ENCODE data around the gene ZNF473. TPM values are rescaled to one million over a fixed set of nuclear protein-coding genes. Genes with fewer than 3 reads are reported as not detected.

The ZNF473 gene
- polyA plus RNA-seq, 1 donor, result 6.7 TPM

DNA sequence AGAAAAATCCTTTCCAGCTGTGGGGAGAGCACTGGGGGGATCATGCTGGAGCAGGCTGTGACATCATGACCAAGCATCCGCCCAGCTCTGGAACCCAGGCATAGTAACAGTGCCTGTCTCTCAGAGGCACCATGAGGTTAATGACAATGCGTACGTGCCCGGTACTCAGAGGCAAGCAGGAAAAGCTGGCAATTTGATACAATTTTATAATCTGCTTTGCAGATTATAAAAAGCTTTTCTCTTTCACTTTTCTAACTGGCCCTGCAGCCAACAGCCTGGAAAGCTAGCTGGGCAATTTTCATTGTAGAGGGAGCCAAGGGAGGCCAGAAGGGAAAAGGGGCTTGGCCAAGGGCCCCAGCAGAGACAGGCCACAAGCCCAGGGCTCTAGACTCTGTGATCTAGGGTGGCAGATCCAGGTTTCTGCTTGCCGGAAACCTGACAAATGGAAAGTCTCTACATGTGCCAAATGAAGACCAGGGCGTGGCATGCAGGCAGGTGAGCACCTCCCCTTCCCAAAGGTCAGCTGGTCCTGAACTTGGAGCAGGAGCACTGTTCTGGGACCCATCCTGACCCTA is 23.3 kb upstream of the ZNF473 start:
- H3K27me3 ChIP-seq (ENCODE audit: control insufficient read depth, insufficient read depth, low read length), result no peaks in the 10 kb centered on the region
- DNase-seq, result no peak
- no peak overlapping the region for H3K27ac ChIP-seq (ENCODE audit: low read length)
- no peaks in the 10 kb centered on the region for H3K9me3 ChIP-seq (ENCODE audit: control insufficient read depth, low read depth, low read length)
- peaks cover 91% of the 10 kb centered on the region for H3K36me3 ChIP-seq (ENCODE audit: control insufficient read depth, insufficient read depth, low read length)
- H3K4me3 ChIP-seq (ENCODE audit: low read length), result no peak overlapping the region
- WGBS (ENCODE audit: insufficient coverage, low lambda C conversion rate), result no CpG with 5 or more reads among the region's 6 CpGs
- H3K4me1 ChIP-seq (ENCODE audit: control insufficient read depth, insufficient read depth, low read length), result no peaks in the 10 kb centered on the region

- peaks cover 96% of the 10 kb centered on the region for H3K36me3 ChIP-seq (ENCODE audit: control insufficient read depth, insufficient read depth, low read length)
- no CpG with 5 or more reads among the region's 17 CpGs for WGBS (ENCODE audit: insufficient coverage, low lambda C conversion rate)
- no peak overlapping the region for H3K27ac ChIP-seq (ENCODE audit: low read length)
Measured at GRCh38 chr19:50003254-50003788, 22.5 kb upstream of the ZNF473 start.

DNA sequence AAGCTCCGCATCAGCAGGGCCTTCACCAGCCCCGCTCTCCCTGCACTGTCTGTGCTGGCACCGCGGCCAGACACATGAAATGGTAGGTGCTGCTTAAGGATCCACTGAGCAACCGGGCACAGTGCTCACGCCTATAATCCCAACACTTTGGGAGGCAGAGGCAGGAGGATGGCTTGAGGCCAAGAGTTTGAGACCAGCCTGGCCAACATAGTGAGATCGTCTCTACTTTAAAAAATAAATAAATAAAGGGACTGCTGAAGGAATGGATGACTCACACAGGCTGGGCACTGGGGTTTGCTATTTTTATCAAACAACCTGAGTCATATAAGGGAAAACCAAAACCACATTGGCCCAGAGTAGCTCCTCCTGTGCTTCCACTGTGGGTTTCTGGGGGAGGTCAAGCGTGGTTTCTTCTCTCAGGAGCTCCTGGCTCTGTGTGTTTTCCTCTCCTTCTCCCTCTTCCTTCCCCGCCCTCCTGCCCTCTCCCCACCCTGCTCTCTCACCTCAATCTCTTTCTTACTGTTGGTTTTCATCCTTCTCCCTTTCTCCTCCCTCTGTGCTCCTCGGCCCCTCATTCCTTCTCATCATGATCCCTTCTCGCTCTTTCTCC is 21.9 kb upstream of the ZNF473 start:
- H3K27ac ChIP-seq (ENCODE audit: low read length), result no peak overlapping the region
- 93% methylated on average over 3 of the region's 11 CpGs for WGBS (ENCODE audit: insufficient coverage, low lambda C conversion rate)
- no peaks in the 10 kb centered on the region for H3K9me3 ChIP-seq (ENCODE audit: control insufficient read depth, low read depth, low read length)
- H3K4me1 ChIP-seq (ENCODE audit: control insufficient read depth, insufficient read depth, low read length), result no peaks in the 10 kb centered on the region
- no peak for DNase-seq
- no peaks in the 10 kb centered on the region for H3K27me3 ChIP-seq (ENCODE audit: control insufficient read depth, insufficient read depth, low read length)
- peaks cover 97% of the 10 kb centered on the region for H3K36me3 ChIP-seq (ENCODE audit: control insufficient read depth, insufficient read depth, low read length)
- no peak overlapping the region for H3K4me3 ChIP-seq (ENCODE audit: low read length)

More at GRCh38 chr19:50003254-50003788, 22.5 kb upstream of the ZNF473 start:
- no peaks in the 10 kb centered on the region for H3K9me3 ChIP-seq (ENCODE audit: control insufficient read depth, low read depth, low read length)
- H3K4me1 ChIP-seq (ENCODE audit: control insufficient read depth, insufficient read depth, low read length), result no peaks in the 10 kb centered on the region
- H3K27me3 ChIP-seq (ENCODE audit: control insufficient read depth, insufficient read depth, low read length), result no peaks in the 10 kb centered on the region
- no peak overlapping the region for H3K4me3 ChIP-seq (ENCODE audit: low read length)
- no peak for DNase-seq

DNA sequence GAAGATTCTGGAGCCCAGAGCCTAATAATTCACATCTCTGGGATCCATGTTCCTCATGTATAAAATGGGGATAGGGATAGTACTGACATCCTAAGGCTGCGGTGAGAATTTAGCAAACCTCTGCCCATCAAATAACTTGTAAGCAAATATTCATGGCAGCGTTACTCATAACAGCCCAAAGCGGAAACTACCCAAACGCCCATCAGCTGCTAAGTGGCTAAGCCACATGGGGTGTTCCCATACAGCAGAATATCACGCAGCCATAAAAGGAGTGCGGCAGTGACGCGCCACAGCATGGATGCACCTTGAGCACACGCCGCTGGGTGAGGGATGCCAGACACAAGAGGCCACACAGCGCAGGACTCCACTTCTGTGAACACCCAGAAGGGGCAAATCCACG is 20.4 kb upstream of the ZNF473 start:
- no peak overlapping the region for H3K27ac ChIP-seq (ENCODE audit: low read length)
- no peak for DNase-seq
- no peak overlapping the region for H3K4me3 ChIP-seq (ENCODE audit: low read length)
- WGBS (ENCODE audit: insufficient coverage, low lambda C conversion rate), result 100% methylated on average over 2 of the region's 12 CpGs
- no peaks in the 10 kb centered on the region for H3K27me3 ChIP-seq (ENCODE audit: control insufficient read depth, insufficient read depth, low read length)
- H3K9me3 ChIP-seq (ENCODE audit: control insufficient read depth, low read depth, low read length), result no peaks in the 10 kb centered on the region
- H3K36me3 ChIP-seq (ENCODE audit: control insufficient read depth, insufficient read depth, low read length), result peaks cover 89% of the 10 kb centered on the region
- no peaks in the 10 kb centered on the region for H3K4me1 ChIP-seq (ENCODE audit: control insufficient read depth, insufficient read depth, low read length)

DNA sequence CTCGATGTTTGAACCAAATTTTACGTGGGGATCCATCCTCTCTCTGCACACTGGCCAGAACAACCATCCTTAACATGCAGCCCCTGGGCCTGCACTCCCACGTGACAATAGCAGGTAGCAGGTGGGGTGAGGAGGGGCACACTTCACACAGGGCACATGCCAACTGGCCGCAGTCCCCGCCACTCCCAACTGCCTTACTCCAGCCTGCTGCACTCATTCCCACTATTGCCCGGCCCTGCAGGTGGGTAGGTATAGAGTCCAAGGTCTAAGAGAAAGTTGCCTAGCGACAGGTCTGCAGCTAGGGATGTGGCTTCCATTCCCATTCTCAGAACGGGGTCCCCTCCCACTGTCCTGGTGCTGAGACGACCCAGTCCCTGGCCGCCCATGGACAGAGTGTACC is 18.6 kb upstream of the ZNF473 start:
- Histone ChIP-seq H3K27me3 (ENCODE audit: control insufficient read depth, insufficient read depth, low read length) (no peaks in the 10 kb centered on the region), H3K4me1 (ENCODE audit: control insufficient read depth, insufficient read depth, low read length) (no peaks in the 10 kb centered on the region), H3K9me3 (ENCODE audit: control insufficient read depth, low read depth, low read length) (no peaks in the 10 kb centered on the region), H3K36me3 (ENCODE audit: control insufficient read depth, insufficient read depth, low read length) (peaks cover 76% of the 10 kb centered on the region), H3K4me3 (ENCODE audit: low read length) (no peak overlapping the region), H3K27ac (ENCODE audit: low read length) (no peak overlapping the region)
- no CpG with 5 or more reads among the region's 10 CpGs for WGBS (ENCODE audit: insufficient coverage, low lambda C conversion rate)
- no peak for DNase-seq

- WGBS (ENCODE audit: insufficient coverage, low lambda C conversion rate), result no CpG with 5 or more reads among the region's 2 CpGs
- H3K36me3 ChIP-seq (ENCODE audit: control insufficient read depth, insufficient read depth, low read length), result peaks cover 72% of the 10 kb centered on the region
Measured at GRCh38 chr19:50007947-50008346, 17.9 kb upstream of the ZNF473 start.

DNA sequence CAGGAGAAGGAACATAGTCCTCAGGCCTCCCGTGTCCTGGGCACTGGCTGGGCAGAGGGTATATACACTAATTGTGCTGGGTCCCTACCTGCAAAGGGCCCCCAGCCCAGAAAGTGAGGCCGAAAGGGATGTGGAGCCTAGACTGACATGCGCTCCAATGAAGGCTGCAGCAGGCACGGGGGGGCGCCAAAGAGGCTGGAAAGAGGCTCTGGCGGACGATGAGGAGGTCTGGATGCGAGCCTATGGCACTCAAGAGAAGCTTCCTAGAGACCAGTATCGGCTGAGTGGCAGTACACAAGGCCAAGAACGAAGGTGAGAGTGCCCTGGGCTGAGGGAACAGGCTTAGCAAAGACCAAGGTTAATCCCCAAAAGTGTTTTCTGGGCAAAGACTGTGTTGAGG is 17.3 kb upstream of the ZNF473 start:
- H3K4me1 ChIP-seq (ENCODE audit: control insufficient read depth, insufficient read depth, low read length), result no peaks in the 10 kb centered on the region
- H3K9me3 ChIP-seq (ENCODE audit: control insufficient read depth, low read depth, low read length), result no peaks in the 10 kb centered on the region
- H3K27me3 ChIP-seq (ENCODE audit: control insufficient read depth, insufficient read depth, low read length), result no peaks in the 10 kb centered on the region
- WGBS (ENCODE audit: insufficient coverage, low lambda C conversion rate), result no CpG with 5 or more reads among the region's 10 CpGs
- H3K36me3 ChIP-seq (ENCODE audit: control insufficient read depth, insufficient read depth, low read length), result peaks cover 70% of the 10 kb centered on the region
- no peak for DNase-seq
- no peak overlapping the region for H3K27ac ChIP-seq (ENCODE audit: low read length)
- no peak overlapping the region for H3K4me3 ChIP-seq (ENCODE audit: low read length)

More at GRCh38 chr19:50007947-50008346, 17.9 kb upstream of the ZNF473 start:
- Histone ChIP-seq H3K27ac (ENCODE audit: low read length) (no peak overlapping the region), H3K4me3 (ENCODE audit: low read length) (no peak overlapping the region), H3K4me1 (ENCODE audit: control insufficient read depth, insufficient read depth, low read length) (no peaks in the 10 kb centered on the region), H3K27me3 (ENCODE audit: control insufficient read depth, insufficient read depth, low read length) (no peaks in the 10 kb centered on the region), H3K9me3 (ENCODE audit: control insufficient read depth, low read depth, low read length) (no peaks in the 10 kb centered on the region)
- DNase-seq, result no peak

GRCh38 chr19:50016225-50016807 is 9.5 kb upstream of the ZNF473 start:
- H3K36me3 ChIP-seq (ENCODE audit: control insufficient read depth, insufficient read depth, low read length), result peaks cover 55% of the 10 kb centered on the region
- H3K27me3 ChIP-seq (ENCODE audit: control insufficient read depth, insufficient read depth, low read length), result no peaks in the 10 kb centered on the region
- no CpG with 5 or more reads among the region's 1 CpG for WGBS (ENCODE audit: insufficient coverage, low lambda C conversion rate)
- H3K27ac ChIP-seq (ENCODE audit: low read length), result no peak overlapping the region
- no peaks in the 10 kb centered on the region for H3K9me3 ChIP-seq (ENCODE audit: control insufficient read depth, low read depth, low read length)
- no peak overlapping the region for H3K4me3 ChIP-seq (ENCODE audit: low read length)
- DNase-seq, result no peak
- H3K4me1 ChIP-seq (ENCODE audit: control insufficient read depth, insufficient read depth, low read length), result peaks cover 17% of the 10 kb centered on the region

DNA sequence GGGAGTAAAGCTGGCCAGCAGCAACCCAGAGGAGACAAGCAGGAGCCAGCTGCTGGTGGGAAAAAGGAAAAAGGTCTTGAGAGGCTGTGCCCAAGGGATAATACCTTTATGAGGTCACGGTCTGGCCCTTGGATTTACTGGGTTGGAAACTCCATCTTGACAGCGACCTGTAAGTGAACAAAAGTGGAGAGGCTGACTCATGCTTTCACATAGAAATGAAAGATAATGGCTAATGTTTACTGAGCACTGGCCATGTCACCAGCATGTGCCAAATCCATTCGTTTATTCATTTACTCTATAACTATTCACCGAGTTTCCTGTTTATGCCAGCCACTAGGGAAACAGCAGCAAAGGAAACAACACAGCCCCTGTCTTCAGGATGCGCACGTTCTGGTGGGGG is 5.3 kb upstream of the ZNF473 start:
- Histone ChIP-seq H3K27me3 (ENCODE audit: control insufficient read depth, insufficient read depth, low read length) (no peaks in the 10 kb centered on the region), H3K27ac (ENCODE audit: low read length) (peak overlapping the region; percentile 98), H3K4me1 (ENCODE audit: control insufficient read depth, insufficient read depth, low read length) (peaks cover 47% of the 10 kb centered on the region), H3K36me3 (ENCODE audit: control insufficient read depth, insufficient read depth, low read length) (peaks cover 30% of the 10 kb centered on the region), H3K4me3 (ENCODE audit: low read length) (no peak overlapping the region), H3K9me3 (ENCODE audit: control insufficient read depth, low read depth, low read length) (no peaks in the 10 kb centered on the region)
- 80% methylated on average over 1 of the region's 6 CpGs for WGBS (ENCODE audit: insufficient coverage, low lambda C conversion rate)
- DNase-seq, result peak in 1 of 2 donors; percentile 60

DNA sequence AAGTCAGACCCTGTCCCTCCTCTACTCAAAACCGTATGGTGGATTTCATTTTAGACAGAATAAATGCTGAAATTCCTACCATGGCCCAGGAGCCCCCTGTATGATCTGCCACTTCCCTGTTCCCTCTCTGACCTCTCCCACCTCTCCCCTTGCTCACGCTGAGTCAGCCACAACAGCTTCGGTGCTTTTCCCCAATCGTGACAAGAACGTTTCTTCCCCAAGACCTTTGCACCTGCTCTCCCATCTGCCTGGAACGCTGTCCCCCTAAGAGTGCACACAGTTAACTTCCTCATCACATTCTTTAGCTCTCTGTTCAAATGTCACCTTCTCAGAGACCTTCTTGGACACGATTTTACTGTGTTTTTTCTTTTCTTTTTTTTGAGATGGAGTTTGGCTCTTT is 3.0 kb upstream of the ZNF473 start:
- H3K9me3 ChIP-seq (ENCODE audit: control insufficient read depth, low read depth, low read length), result no peaks in the 10 kb centered on the region
- no peak overlapping the region for H3K4me3 ChIP-seq (ENCODE audit: low read length)
- 0% methylated on average over 1 of the region's 7 CpGs for WGBS (ENCODE audit: insufficient coverage, low lambda C conversion rate)
- H3K27me3 ChIP-seq (ENCODE audit: control insufficient read depth, insufficient read depth, low read length), result no peaks in the 10 kb centered on the region
- peaks cover 15% of the 10 kb centered on the region for H3K36me3 ChIP-seq (ENCODE audit: control insufficient read depth, insufficient read depth, low read length)
- DNase-seq, result peak; percentile 78 to 90
- peak overlapping the region; percentile 98 for H3K27ac ChIP-seq (ENCODE audit: low read length)
- peaks cover 52% of the 10 kb centered on the region for H3K4me1 ChIP-seq (ENCODE audit: control insufficient read depth, insufficient read depth, low read length)
